Heart right ventricle (tissue), 16 donors: ENCODE results near the gene SETSIP. TPM values are rescaled to one million over a fixed set of nuclear protein-coding genes. Genes with fewer than 3 reads are reported as not detected.
A peak's percentile ranks its signal among the peaks of the same experiment; 100 is the strongest.
"Not testable (repeated sequence)": the region's sequence is repeated elsewhere in the genome, so short reads cannot be mapped to it uniquely, and the experiment has no call there.

Source experiments
- ATAC-seq, 8 donors: fragments of 200-7000 bp; cut with Tn5 transposase; one replicate each; pipeline ENCODE4 v1.9.1; 2020; ENCODE audit warnings: mild to moderate bottlenecking in 8 of 8, moderate library complexity in 8 of 8, moderate number of reproducible peaks in 1 of 8
- DNase-seq, 2 donors: peaks; one replicate each; pipeline ENCODE4 v3.0.0-alpha.2; 2020
- H3K27ac ChIP-seq, 10 donors: fragments of 200-600 bp; sonication (generic) in 2 of 10; one replicate each; pipeline versions ENCODE4 v1.5.0 to v1.8.0; 2020 to 2022; ENCODE audit warnings: mild to moderate bottlenecking in 3 of 10
- H3K27me3 ChIP-seq, 7 donors: fragments of 200-600 bp; one replicate each; pipeline ENCODE4 v1.8.0; 2021 to 2022; ENCODE audit warnings: mild to moderate bottlenecking in 2 of 7
- H3K36me3 ChIP-seq, 9 donors: fragments of 200-600 bp; sonication (generic) in 1 of 9; one replicate each; pipeline versions ENCODE4 v1.5.0 to v1.8.0; 2020 to 2022; ENCODE audit warnings: mild to moderate bottlenecking in 2 of 9
- H3K4me1 ChIP-seq, 9 donors: fragments of 200-600 bp; sonication (generic) in 1 of 9; one replicate each; pipeline versions ENCODE4 v1.5.0 to v1.8.0; 2020 to 2022; ENCODE audit warnings: mild to moderate bottlenecking in 4 of 9
- H3K4me3 ChIP-seq, 10 donors: fragments of 200-600 bp; sonication (generic) in 2 of 10; one replicate each; pipeline versions ENCODE4 v1.5.0 to v1.8.0; 2020 to 2022; ENCODE audit warnings: mild to moderate bottlenecking in 7 of 10, moderate library complexity in 2 of 10
- H3K9me3 ChIP-seq, 11 donors: fragments of 200-600 bp in 10 of 11; sonication (generic) in 2 of 11; one replicate each; pipeline versions ENCODE4 v1.5.0 to v1.8.0; 2013 to 2022; ENCODE audit warnings: mild to moderate bottlenecking in 2 of 11, control low read depth in 1 of 11, moderate library complexity in 1 of 11
- CTCF ChIP-seq, 9 donors: fragments of 200-600 bp; sonication (generic) in 2 of 9; IDR thresholded peaks; one replicate each; pipeline versions ENCODE4 v1.5.0 to v1.8.0; 2021 to 2022; ENCODE audit warnings: antibody characterized with exemption in 9 of 9, mild to moderate bottlenecking in 5 of 9, moderate library complexity in 1 of 9
- WGBS, 2 donors: extraction: QIAGEN DNeasy Blood & Tissue Kit; methylation state at CpG; one replicate each; pipeline ENCODE4 v1.1.7; 2013; ENCODE audit warnings: inconsistent platforms in 1 of 2; 5-methylcytosine and 5-hydroxymethylcytosine counted together
- intact Hi-C, 10 donors: fragments of 100-400 bp; cut with DNase I; formaldehyde crosslinking; loops; one replicate each; pipeline versions ENCODE4 v1.11.1 to v1.14.2; 2022
- polyA plus RNA-seq, 2 donors: library from polyadenylated mRNA; stranded (reverse); fragments of 200-250 nt; gene quantifications; one replicate each; pipeline ENCODE4 v1.2.3, GENCODE V29; 2013
- total RNA-seq, 10 donors: library from RNA; stranded (reverse); fragmentation: NEBNext Ultra II Directional in 3 of 10; extraction: Animal tissue kit (Norgen Biotek cat#: 25700) in 3 of 10; gene quantifications; one replicate each; pipeline versions ENCODE4 v1.2.1 to v1.2.4, GENCODE V29; 2021 to 2023
- donor health status: Arrhythmogenic right ventricular cardiomyopathy.
- donor health status: ischemic (EF 13 %, LVEDD 7.1; RV severe dilation, severe dysfunction).
- donor health status: healthy with polysubstance abuse.
- donor health status: DM: no; HTN: yes; CAD: no.
- donor health status: DM: no; HTN: no; CAD: no.
- donor health status: ischemic (EF 25% LVEDD 6.9; RV normal size, moderate dysfunction).
- donor health status: ischemic (EF 25% LVEDD 5.7; RV mildly dilated, moderate dysfunction).
- donor health status: healthy.
- donor health status: DM: yes; HTN: yes; CAD: no.
- donor health status: Ischemic cardiomyopathy.
- donor health status: ischemic (EF 35%, LVEDD 5.7; RV mildly dilated, moderate dysfunction).
- donor health status: nonischemic (EF 11% LVEDD 7.7; RV severe dilation, severe dysfunction).
- donor health status: DM: yes; HTN: yes; CAD: no.
- donor health status: PGD.
- donor health status: ischemic (EF 29% LVEDD 5.4; RV normal size, mild dysfunction).
- donor health status: nonischemic (EF 23%, LVEDD 6.1; RV moderate dilation, normal function).

The SETSIP gene
- total and polyA plus RNA-seq, 12 donors: not detected

- no peak for TF ChIP-seq CTCF (IDR thresholded peaks at IDR 0.05)
- DNase-seq (no peak), ATAC-seq (no peak)
- H3K36me3 ChIP-seq: no peaks in the 10 kb centered on the region
- intact Hi-C loops: no loop called here
- H3K4me1 ChIP-seq: peaks cover 0 to 13% (median 6%) of the 10 kb centered on the region in 9 donors
- no peaks in the 10 kb centered on the region for H3K27me3 ChIP-seq
- peaks cover 0 to 4% (median 0%) of the 10 kb centered on the region in 11 donors for H3K9me3 ChIP-seq
- peak overlapping the region in 2 of 10 donors; percentile 67 to 80 for H3K27ac ChIP-seq
- 95% methylated on average over 7 of the region's 7 CpGs for WGBS, 2 donors
- peak overlapping the region in 9 of 10 donors; percentile 58 to 94 (median 77) for H3K4me3 ChIP-seq
Observed at GRCh38 chr1:92079441-92079840, 4.2 kb upstream of the SETSIP start.

- ATAC-seq, H3K27me3 ChIP-seq, H3K4me3 ChIP-seq, DNase-seq, H3K36me3 ChIP-seq, H3K9me3 ChIP-seq, intact Hi-C loops, H3K27ac ChIP-seq: not testable (repeated sequence)
- 93 to 96% methylated on average over 8 of the region's 8 CpGs for WGBS, 2 donors
- H3K4me1 ChIP-seq: peaks cover 0 to 13% (median 6%) of the 10 kb centered on the region in 9 donors
Observed at GRCh38 chr1:92078077-92078476, 2.9 kb upstream of the SETSIP start.

GRCh38 chr1:92076363-92076762 lies 1.2 kb upstream of the SETSIP start:
- no peaks in the 10 kb centered on the region for H3K36me3 ChIP-seq
- no peak for TF ChIP-seq CTCF (IDR thresholded peaks at IDR 0.05)
- no peak overlapping the region for H3K4me3 ChIP-seq
- H3K9me3 ChIP-seq: no peaks in the 10 kb centered on the region
- ATAC-seq (no peak), DNase-seq (no peak)
- no peak overlapping the region for H3K27ac ChIP-seq
- peaks cover 0 to 12% (median 5%) of the 10 kb centered on the region in 9 donors for H3K4me1 ChIP-seq
- 95 to 96% methylated on average over 5 of the region's 5 CpGs for WGBS, 2 donors
- H3K27me3 ChIP-seq: no peaks in the 10 kb centered on the region
- intact Hi-C loops: no loop called here

- H3K36me3 ChIP-seq, H3K4me3 ChIP-seq, ATAC-seq, intact Hi-C loops, H3K9me3 ChIP-seq, DNase-seq, H3K4me1 ChIP-seq, H3K27me3 ChIP-seq, H3K27ac ChIP-seq: not testable (repeated sequence)
Observed at GRCh38 chr1:92074446-92074845, 765 bp downstream of the SETSIP start.

- H3K4me3 ChIP-seq: no peak overlapping the region
- ATAC-seq: no peak
- no peaks in the 10 kb centered on the region for H3K9me3 ChIP-seq
- intact Hi-C loops: no loop called here
- no peaks in the 10 kb centered on the region for H3K4me1 ChIP-seq
- H3K27ac ChIP-seq: no peak overlapping the region
- no peak for DNase-seq
- no peaks in the 10 kb centered on the region for H3K27me3 ChIP-seq
- TF ChIP-seq CTCF (IDR thresholded peaks at IDR 0.05): no peak
- 60% methylated on average over 2 of the region's 2 CpGs for WGBS, 2 donors
- H3K36me3 ChIP-seq: no peaks in the 10 kb centered on the region
Observed at GRCh38 chr1:92070892-92071291, 4.3 kb downstream of the SETSIP start.
